ENCODE measurements around the gene NCOA1. TPM values are rescaled to one million over a fixed set of nuclear protein-coding genes. Genes with fewer than 3 reads are reported as not detected.
A peak's percentile ranks its signal among the peaks of the same experiment; 100 is the strongest.

NCOA1 gene
- total and polyA plus RNA-seq, 2 experiments from 2014 or later: 6.7 to 9.1 TPM

DNA sequence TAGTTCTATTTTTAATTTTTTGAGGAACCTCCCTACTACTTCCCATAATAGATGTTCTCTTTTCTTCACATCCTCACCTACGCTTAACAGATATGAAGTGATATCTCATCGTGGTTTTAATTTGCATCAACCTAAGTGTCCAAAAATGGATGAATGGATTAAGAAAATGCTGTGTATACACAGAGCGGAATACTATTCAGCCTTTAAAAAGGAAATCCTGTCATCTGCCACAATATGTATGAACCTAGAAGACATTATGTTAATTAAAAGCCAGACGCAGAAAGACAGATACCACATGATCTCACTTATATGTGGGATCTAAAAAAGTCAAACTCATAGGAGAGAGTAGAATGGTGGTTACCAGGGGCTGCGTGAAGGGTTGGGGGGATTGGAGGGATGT lies 189.1 kb downstream of the NCOA1 start:
- Histone ChIP-seq H3K4me1 (ENCODE audit: low read depth) (peaks cover 1% of the 10 kb centered on the region), H3K27ac (no peak overlapping the region), H3K9me3 (ENCODE audit: low read depth) (no peaks in the 10 kb centered on the region), H3K27me3 (no peaks in the 10 kb centered on the region), H3K36me3 (no peaks in the 10 kb centered on the region), H3K4me3 (no peak overlapping the region)
- no peak for DNase-seq (ENCODE audit: low read depth in 1 of 2, low spot score in 1 of 2)
- TF ChIP-seq, protein P1, sequence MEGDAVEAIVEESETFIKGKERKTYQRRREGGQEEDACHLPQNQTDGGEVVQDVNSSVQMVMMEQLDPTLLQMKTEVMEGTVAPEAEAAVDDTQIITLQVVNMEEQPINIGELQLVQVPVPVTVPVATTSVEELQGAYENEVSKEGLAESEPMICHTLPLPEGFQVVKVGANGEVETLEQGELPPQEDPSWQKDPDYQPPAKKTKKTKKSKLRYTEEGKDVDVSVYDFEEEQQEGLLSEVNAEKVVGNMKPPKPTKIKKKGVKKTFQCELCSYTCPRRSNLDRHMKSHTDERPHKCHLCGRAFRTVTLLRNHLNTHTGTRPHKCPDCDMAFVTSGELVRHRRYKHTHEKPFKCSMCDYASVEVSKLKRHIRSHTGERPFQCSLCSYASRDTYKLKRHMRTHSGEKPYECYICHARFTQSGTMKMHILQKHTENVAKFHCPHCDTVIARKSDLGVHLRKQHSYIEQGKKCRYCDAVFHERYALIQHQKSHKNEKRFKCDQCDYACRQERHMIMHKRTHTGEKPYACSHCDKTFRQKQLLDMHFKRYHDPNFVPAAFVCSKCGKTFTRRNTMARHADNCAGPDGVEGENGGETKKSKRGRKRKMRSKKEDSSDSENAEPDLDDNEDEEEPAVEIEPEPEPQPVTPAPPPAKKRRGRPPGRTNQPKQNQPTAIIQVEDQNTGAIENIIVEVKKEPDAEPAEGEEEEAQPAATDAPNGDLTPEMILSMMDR (IDR thresholded peaks at IDR 0.05; ENCODE audit: low read depth, low read length): no peak

GRCh38 chr2:24682304-24682703 lies 191.2 kb downstream of the NCOA1 start:
- Histone ChIP-seq H3K4me3 (no peak overlapping the region), H3K9me3 (ENCODE audit: low read depth) (no peaks in the 10 kb centered on the region), H3K4me1 (ENCODE audit: low read depth) (peaks cover 8% of the 10 kb centered on the region), H3K27ac (no peak overlapping the region), H3K27me3 (no peaks in the 10 kb centered on the region), H3K36me3 (no peaks in the 10 kb centered on the region)
- TF ChIP-seq, protein P1 (IDR thresholded peaks at IDR 0.05; ENCODE audit: low read depth, low read length): no peak
- DNase-seq (ENCODE audit: low read depth in 1 of 2, low spot score in 1 of 2): peak in 1 of 2 donors; percentile 11

DNA sequence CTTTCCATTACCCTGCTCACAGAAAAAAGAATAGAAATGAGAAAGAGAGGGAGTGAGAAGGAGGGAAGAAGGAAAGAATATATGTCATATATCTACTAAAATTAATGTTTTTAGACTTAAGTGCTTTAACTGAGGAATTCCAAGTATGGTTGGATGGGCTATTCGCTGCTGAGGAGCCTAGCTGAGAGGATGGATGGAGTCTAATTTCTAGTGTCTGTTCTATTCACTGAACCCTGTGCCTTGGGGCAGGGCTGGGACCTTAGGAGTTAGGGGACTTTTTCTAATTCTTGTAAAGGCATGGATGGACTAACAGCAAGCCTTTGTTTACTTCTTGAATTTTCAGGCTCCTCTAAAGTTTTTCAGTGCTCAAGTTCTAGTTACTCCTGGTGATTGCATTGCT lies 192.4 kb downstream of the NCOA1 start:
- TF ChIP-seq, protein P1 (IDR thresholded peaks at IDR 0.05; ENCODE audit: low read depth, low read length): no peak
- Histone ChIP-seq H3K36me3 (no peaks in the 10 kb centered on the region), H3K4me3 (no peak overlapping the region), H3K27ac (no peak overlapping the region), H3K4me1 (ENCODE audit: low read depth) (peaks cover 8% of the 10 kb centered on the region), H3K9me3 (ENCODE audit: low read depth) (no peaks in the 10 kb centered on the region), H3K27me3 (no peaks in the 10 kb centered on the region)
- DNase-seq (ENCODE audit: low read depth in 1 of 2, low spot score in 1 of 2): no peak

DNA sequence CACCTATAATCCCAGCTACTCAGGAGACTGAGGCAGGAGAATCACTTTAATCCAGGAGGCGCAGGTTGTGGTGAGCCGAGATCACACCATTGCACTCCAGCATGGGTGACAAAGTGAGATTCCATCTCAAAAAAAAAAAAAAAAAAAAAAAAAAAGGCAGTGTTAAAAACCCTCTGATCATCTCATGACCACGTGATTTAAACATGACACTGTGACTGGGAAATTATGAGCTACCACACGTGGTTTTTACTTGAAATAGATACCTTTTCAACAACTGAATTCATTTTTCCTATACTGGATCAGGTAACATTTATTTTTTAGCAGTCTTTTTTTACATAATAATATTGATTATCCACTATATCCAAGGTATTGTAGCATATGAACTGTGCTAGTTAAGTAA lies 199.5 kb downstream of the NCOA1 start:
- DNase-seq (ENCODE audit: low read depth in 1 of 2, low spot score in 1 of 2): no peak
- Histone ChIP-seq H3K36me3 (no peaks in the 10 kb centered on the region), H3K4me1 (ENCODE audit: low read depth) (peaks cover 3% of the 10 kb centered on the region), H3K27me3 (no peaks in the 10 kb centered on the region), H3K27ac (no peak overlapping the region), H3K9me3 (ENCODE audit: low read depth) (no peaks in the 10 kb centered on the region), H3K4me3 (no peak overlapping the region)
- TF ChIP-seq, protein P1 (IDR thresholded peaks at IDR 0.05; ENCODE audit: low read depth, low read length): no peak

DNA sequence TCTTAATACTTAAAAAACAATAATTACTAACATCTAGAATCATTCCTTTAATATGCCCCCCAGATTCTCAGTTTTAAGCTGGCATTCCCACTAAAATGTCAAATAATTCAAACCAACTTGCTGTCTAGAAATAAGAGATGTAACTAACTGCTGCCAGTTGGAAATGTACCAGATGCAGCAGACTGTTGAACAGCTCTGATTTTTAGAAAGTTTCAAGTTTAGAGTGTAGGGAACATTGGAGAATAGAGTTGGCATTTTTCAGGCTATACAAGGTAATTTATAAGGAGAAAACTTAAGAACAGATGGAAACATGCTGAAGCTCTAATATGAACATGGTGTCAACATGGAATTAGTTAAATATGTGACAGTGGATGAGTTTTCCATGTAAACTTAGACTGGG lies 200.8 kb downstream of the NCOA1 start:
- Histone ChIP-seq H3K36me3 (no peaks in the 10 kb centered on the region), H3K4me3 (no peak overlapping the region), H3K27ac (no peak overlapping the region), H3K9me3 (ENCODE audit: low read depth) (no peaks in the 10 kb centered on the region), H3K27me3 (no peaks in the 10 kb centered on the region), H3K4me1 (ENCODE audit: low read depth) (no peaks in the 10 kb centered on the region)
- DNase-seq (ENCODE audit: low read depth in 1 of 2, low spot score in 1 of 2): no peak
- TF ChIP-seq, protein P1 (IDR thresholded peaks at IDR 0.05; ENCODE audit: low read depth, low read length): no peak

DNA sequence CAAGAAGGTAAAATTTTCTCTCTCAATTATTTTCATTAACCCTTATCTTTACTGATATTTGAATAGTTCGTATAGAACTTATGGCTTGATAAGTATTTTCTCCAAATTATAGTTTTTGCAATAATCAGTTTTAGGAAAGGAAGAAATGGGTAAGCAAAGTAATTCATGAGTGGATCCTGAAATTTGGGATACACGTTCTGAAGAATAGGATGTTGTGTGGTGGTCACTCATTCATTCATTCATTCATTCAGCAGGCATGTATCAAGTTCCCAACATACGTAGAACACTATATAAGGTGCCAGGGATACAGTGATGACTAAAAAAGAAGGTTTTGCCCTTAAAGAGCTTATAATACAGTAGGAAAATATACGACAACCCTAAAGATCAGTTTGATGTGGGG lies 206.7 kb downstream of the NCOA1 start:
- Histone ChIP-seq H3K9me3 (ENCODE audit: low read depth) (no peaks in the 10 kb centered on the region), H3K27me3 (no peaks in the 10 kb centered on the region), H3K36me3 (no peaks in the 10 kb centered on the region), H3K4me3 (no peak overlapping the region), H3K27ac (no peak overlapping the region), H3K4me1 (ENCODE audit: low read depth) (no peaks in the 10 kb centered on the region)
- TF ChIP-seq, protein P1 (IDR thresholded peaks at IDR 0.05; ENCODE audit: low read depth, low read length): no peak
- no peak for DNase-seq (ENCODE audit: low read depth in 1 of 2, low spot score in 1 of 2)

All from cardiac muscle cell (in vitro differentiated cells and primary cell).